Loucy (cell line): ENCODE data around the gene CCDC63.

Experiments used
- H2AFZ ChIP-seq: fragments of 200-600 bp; sonication (generic); 2 replicates; pipeline ENCODE4 v1.6.0; 2016; ENCODE audit warnings: antibody characterized with exemption, mild to moderate bottlenecking, low read length, moderate library complexity
- H3F3A ChIP-seq: fragments of 200-600 bp; 2 replicates; pipeline ENCODE4 v1.6.0; 2016; ENCODE audit warnings: antibody characterized with exemption, low read depth, mild to moderate bottlenecking
- H3K27me3 ChIP-seq: fragments of 200-600 bp; sonication (generic); 2 replicates; pipeline ENCODE4 v1.6.1; 2014; ENCODE audit warnings: low read length, mild to moderate bottlenecking; ENCODE audit not compliant: insufficient read depth, poor library complexity, severe bottlenecking
- H3K36me3 ChIP-seq: fragments of 200-600 bp; sonication (generic); 2 replicates; pipeline ENCODE4 v1.6.1; 2016; ENCODE audit warnings: low read length; ENCODE audit not compliant: insufficient read depth
- H3K4me1 ChIP-seq: fragments of 200-600 bp; sonication (generic); 2 replicates; pipeline ENCODE4 v1.5.1; 2014; ENCODE audit warnings: low read length, mild to moderate bottlenecking; ENCODE audit not compliant: insufficient read depth, poor library complexity, severe bottlenecking
- H3K4me2 ChIP-seq: fragments of 200-600 bp; sonication (generic); 2 replicates; pipeline ENCODE4 v1.6.0; 2014; ENCODE audit warnings: antibody characterized with exemption, low read length, low read depth, mild to moderate bottlenecking; ENCODE audit not compliant: poor library complexity, severe bottlenecking
- H3K4me3 ChIP-seq: fragments of 200-600 bp; sonication (generic); 2 replicates; pipeline ENCODE4 v1.5.1; 2014; ENCODE audit warnings: low read length, mild to moderate bottlenecking, mixed read lengths; ENCODE audit not compliant: poor library complexity, severe bottlenecking
- H3K79me2 ChIP-seq: fragments of 200-600 bp; sonication (generic); 2 replicates; pipeline ENCODE4 v1.6.1; 2014; ENCODE audit warnings: low read length; ENCODE audit not compliant: insufficient read depth
- H3K9ac ChIP-seq: fragments of 200-600 bp; sonication (generic); 2 replicates; pipeline ENCODE4 v1.6.0; 2014; ENCODE audit warnings: mild to moderate bottlenecking, low read depth, low read length, moderate library complexity; ENCODE audit not compliant: poor library complexity, severe bottlenecking
- H3K9me2 ChIP-seq: fragments of 200-600 bp; sonication (generic); replicated peaks from 2 replicates; pipeline ENCODE4 v1.6.1; 2016; ENCODE audit warnings: low read depth, low read length, mixed read lengths
- H3K9me3 ChIP-seq: fragments of 200-600 bp; sonication (generic); 2 replicates; pipeline ENCODE4 v1.6.1; 2014; ENCODE audit warnings: mild to moderate bottlenecking, antibody characterized with exemption, low read length, low read depth; ENCODE audit not compliant: insufficient read depth
- H4K20me1 ChIP-seq: fragments of 200-600 bp; sonication (generic); 2 replicates; pipeline ENCODE4 v1.6.0; 2014; ENCODE audit warnings: antibody characterized with exemption, low read length, mild to moderate bottlenecking; ENCODE audit not compliant: insufficient read depth, poor library complexity, severe bottlenecking
- EZH2phosphoT487 ChIP-seq: fragments of 200-600 bp; IDR thresholded peaks from 2 replicates; pipeline ENCODE4 v1.6.1; 2018; ENCODE audit warnings: antibody characterized with exemption, mild to moderate bottlenecking, moderate library complexity, borderline replicate concordance
- TF ChIP-seq, protein P1 (sequence below): fragments of 200-600 bp; sonication (generic); conservative IDR thresholded peaks from 2 replicates; pipeline ENCODE4 v1.5.1; 2014; ENCODE audit warnings: mild to moderate bottlenecking, antibody characterized with exemption, low read length

Gene CCDC63

GRCh38 chr12:110841007-110841406 lies 5.8 kb upstream of the CCDC63 start:
- Histone ChIP-seq H3K27me3 (no peaks in the 10 kb centered on the region), H2AFZ (no peak overlapping the region), H3K4me1 (no peaks in the 10 kb centered on the region), H3F3A (no peaks in the 10 kb centered on the region), H3K9me2 (no peaks in the 10 kb centered on the region), H3K9ac (no peak overlapping the region), H3K9me3 (no peaks in the 10 kb centered on the region), H4K20me1 (no peaks in the 10 kb centered on the region), H3K36me3 (no peaks in the 10 kb centered on the region), H3K4me2 (no peak overlapping the region), H3K4me3 (no peak overlapping the region), H3K79me2 (no peaks in the 10 kb centered on the region)
- TF ChIP-seq, protein P1, sequence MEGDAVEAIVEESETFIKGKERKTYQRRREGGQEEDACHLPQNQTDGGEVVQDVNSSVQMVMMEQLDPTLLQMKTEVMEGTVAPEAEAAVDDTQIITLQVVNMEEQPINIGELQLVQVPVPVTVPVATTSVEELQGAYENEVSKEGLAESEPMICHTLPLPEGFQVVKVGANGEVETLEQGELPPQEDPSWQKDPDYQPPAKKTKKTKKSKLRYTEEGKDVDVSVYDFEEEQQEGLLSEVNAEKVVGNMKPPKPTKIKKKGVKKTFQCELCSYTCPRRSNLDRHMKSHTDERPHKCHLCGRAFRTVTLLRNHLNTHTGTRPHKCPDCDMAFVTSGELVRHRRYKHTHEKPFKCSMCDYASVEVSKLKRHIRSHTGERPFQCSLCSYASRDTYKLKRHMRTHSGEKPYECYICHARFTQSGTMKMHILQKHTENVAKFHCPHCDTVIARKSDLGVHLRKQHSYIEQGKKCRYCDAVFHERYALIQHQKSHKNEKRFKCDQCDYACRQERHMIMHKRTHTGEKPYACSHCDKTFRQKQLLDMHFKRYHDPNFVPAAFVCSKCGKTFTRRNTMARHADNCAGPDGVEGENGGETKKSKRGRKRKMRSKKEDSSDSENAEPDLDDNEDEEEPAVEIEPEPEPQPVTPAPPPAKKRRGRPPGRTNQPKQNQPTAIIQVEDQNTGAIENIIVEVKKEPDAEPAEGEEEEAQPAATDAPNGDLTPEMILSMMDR, result no peak

- no peak overlapping the region for H3K9ac ChIP-seq
- no peaks in the 10 kb centered on the region for H3F3A ChIP-seq
- H3K4me3 ChIP-seq, result no peak overlapping the region
- no peaks in the 10 kb centered on the region for H3K4me1 ChIP-seq
- H4K20me1 ChIP-seq, result no peaks in the 10 kb centered on the region
- no peak overlapping the region for H2AFZ ChIP-seq
- H3K4me2 ChIP-seq, result no peak overlapping the region
- no peaks in the 10 kb centered on the region for H3K36me3 ChIP-seq
- H3K27me3 ChIP-seq, result peaks cover 5% of the 10 kb centered on the region
- H3K9me3 ChIP-seq, result no peaks in the 10 kb centered on the region
- TF ChIP-seq, protein P1, result no peak
- no peak for TF ChIP-seq EZH2phosphoT487
- no peaks in the 10 kb centered on the region for H3K9me2 ChIP-seq
- no peaks in the 10 kb centered on the region for H3K79me2 ChIP-seq
Measured at GRCh38 chr12:110844131-110844530, 2.7 kb upstream of the CCDC63 start.

- Histone ChIP-seq H3K4me1 (no peaks in the 10 kb centered on the region), H4K20me1 (no peaks in the 10 kb centered on the region), H3K9ac (no peak overlapping the region), H3K79me2 (no peaks in the 10 kb centered on the region), H3K4me2 (no peak overlapping the region), H3K9me2 (no peaks in the 10 kb centered on the region), H3K4me3 (no peak overlapping the region), H2AFZ (no peak overlapping the region), H3F3A (no peaks in the 10 kb centered on the region), H3K9me3 (no peaks in the 10 kb centered on the region), H3K36me3 (no peaks in the 10 kb centered on the region), H3K27me3 (peaks cover 5% of the 10 kb centered on the region)
- TF ChIP-seq, protein P1, result no peak
- TF ChIP-seq EZH2phosphoT487, result no peak
Measured at GRCh38 chr12:110844551-110845338, 2.0 kb upstream of the CCDC63 start.
